K562 (cell line): ENCODE measurements around the gene MAGI3. TPM values are rescaled to one million over a fixed set of nuclear protein-coding genes. Genes with fewer than 3 reads are reported as not detected.

Source experiments
- ATF7 ChIP-seq: fragments of 450-650 bp; IDR thresholded peaks from 2 replicates; pipeline ENCODE4 v1.7.1; 2014; ENCODE audit warnings: mild to moderate bottlenecking, moderate library complexity
- GABPA ChIP-seq: fragments of 200-800 bp; sonication (Bioruptor generic); conservative IDR thresholded peaks from 2 replicates; pipeline ENCODE4 v1.6.1; 2016; ENCODE audit warnings: low read depth, missing genetic modification characterization, missing compliant biosample characterization
- HNRNPK ChIP-seq: fragments of 200-400 bp; formaldehyde crosslinking; IDR thresholded peaks from one replicate; pipeline ENCODE4 v1.6.1; 2018; ENCODE audit warnings: mild to moderate bottlenecking, low read depth, low read length; ENCODE audit not compliant: poor library complexity, severe bottlenecking
- KLF10 ChIP-seq: fragments of 250-450 bp; sonication (Bioruptor Pico); IDR thresholded peaks from 2 replicates; pipeline ENCODE4 v1.6.1; 2021; ENCODE audit warnings: matching md5 sums
- MEF2A ChIP-seq: IDR thresholded peaks from 2 replicates; pipeline ENCODE4 v1.6.1; 2011; ENCODE audit warnings: low read depth, mild to moderate bottlenecking, low read length, moderate library complexity; ENCODE audit not compliant: control insufficient read depth
- MNT ChIP-seq, 2 experiments: fragments of 450-650 bp; conservative IDR thresholded peaks; 2 replicates each; pipeline ENCODE4 v1.6.1; 2017; ENCODE audit warnings: mild to moderate bottlenecking in 2 of 2, moderate library complexity in 2 of 2
- RBM17 ChIP-seq: fragments of 200-400 bp; formaldehyde crosslinking; IDR thresholded peaks from 2 replicates; pipeline ENCODE4 v1.6.1; 2017; ENCODE audit warnings: low read depth, mild to moderate bottlenecking, low read length, borderline replicate concordance
- RERE ChIP-seq: sonication (generic); formaldehyde crosslinking; IDR thresholded peaks from 2 replicates; pipeline ENCODE4 v1.8.0; 2023; ENCODE audit warnings: missing genetic modification reagents, mild to moderate bottlenecking, borderline replicate concordance
- SNRNP70 ChIP-seq: fragments of 200-400 bp; formaldehyde crosslinking; optimal IDR thresholded peaks from 2 replicates; pipeline ENCODE3; 2017; ENCODE audit warnings: low read depth, low read length
- SUPT5H ChIP-seq: fragments of 450-650 bp; IDR thresholded peaks from 2 replicates; pipeline ENCODE4 v1.6.1; 2016
- ZBTB11 ChIP-seq, 3 experiments: fragments of 200-800 bp in 1 of 3; fragments of 250-450 bp in 1 of 3; fragments of 450-650 bp in 1 of 3; sonication (Bioruptor Pico) in 1 of 3; sonication (Bioruptor generic) in 1 of 3; formaldehyde crosslinking in 1 of 3; IDR thresholded peaks; 2 replicates each; pipeline versions ENCODE4 v1.6.1 to v1.8.0; 2016 to 2022; ENCODE audit warnings: mild to moderate bottlenecking in 2 of 3, missing genetic modification characterization in 2 of 3, missing compliant biosample characterization in 1 of 3, moderate library complexity in 1 of 3
- ZNF175 ChIP-seq: fragments of 200-800 bp; sonication (Bioruptor generic); IDR thresholded peaks from 2 replicates; pipeline ENCODE4 v1.6.1; 2016; ENCODE audit warnings: low read depth, mild to moderate bottlenecking, missing genetic modification characterization, missing compliant biosample characterization
- ZNF507 ChIP-seq: conservative IDR thresholded peaks from 2 replicates; pipeline ENCODE4 v1.6.1; 2017; ENCODE audit warnings: missing genetic modification characterization, missing compliant biosample characterization
- ZNF76 ChIP-seq: fragments of 250-450 bp; sonication (Bioruptor Pico); IDR thresholded peaks from 2 replicates; pipeline ENCODE4 v1.4.0; 2020; ENCODE audit warnings: mild to moderate bottlenecking, moderate library complexity, borderline replicate concordance
- polyA plus RNA-seq, 8 experiments: library from polyadenylated mRNA; depleted of rRNA in 4 of 8; stranded (reverse) in 5 of 8; unstranded in 3 of 8; fragments of >200 nt; fragmentation: Nextera tagmentation in 2 of 8; fragmentation: Illumina TruSeq in 1 of 8; extraction: Ambion mirVana in 2 of 8; extraction: Trizol in 1 of 8; gene quantifications; 2 replicates each; pipeline versions ENCODE4 v1.2.1 to v1.2.3, GENCODE V29; 2011 to 2014; ENCODE audit warnings: inconsistent platforms in 1 of 8, missing spikeins in 1 of 8
- total RNA-seq, 7 experiments: library from RNA; depleted of rRNA in 6 of 7; stranded (reverse); fragments of >200 nt in 6 of 7; fragmentation: Illumina TruSeq in 2 of 7; extraction: Trizol in 2 of 7; gene quantifications; 2 replicates each; pipeline versions ENCODE4 v1.2.1 to v1.2.3, GENCODE V29; 2011 to 2021; ENCODE audit warnings: low replicate concordance in 1 of 7

MAGI3 gene
- total and polyA plus RNA-seq, 9 of the 15 experiments (the other 6 are each of a cell fraction or from before 2014, with no cell fraction given) = 1.0 to 8.6 (median 5.5) TPM

DNA sequence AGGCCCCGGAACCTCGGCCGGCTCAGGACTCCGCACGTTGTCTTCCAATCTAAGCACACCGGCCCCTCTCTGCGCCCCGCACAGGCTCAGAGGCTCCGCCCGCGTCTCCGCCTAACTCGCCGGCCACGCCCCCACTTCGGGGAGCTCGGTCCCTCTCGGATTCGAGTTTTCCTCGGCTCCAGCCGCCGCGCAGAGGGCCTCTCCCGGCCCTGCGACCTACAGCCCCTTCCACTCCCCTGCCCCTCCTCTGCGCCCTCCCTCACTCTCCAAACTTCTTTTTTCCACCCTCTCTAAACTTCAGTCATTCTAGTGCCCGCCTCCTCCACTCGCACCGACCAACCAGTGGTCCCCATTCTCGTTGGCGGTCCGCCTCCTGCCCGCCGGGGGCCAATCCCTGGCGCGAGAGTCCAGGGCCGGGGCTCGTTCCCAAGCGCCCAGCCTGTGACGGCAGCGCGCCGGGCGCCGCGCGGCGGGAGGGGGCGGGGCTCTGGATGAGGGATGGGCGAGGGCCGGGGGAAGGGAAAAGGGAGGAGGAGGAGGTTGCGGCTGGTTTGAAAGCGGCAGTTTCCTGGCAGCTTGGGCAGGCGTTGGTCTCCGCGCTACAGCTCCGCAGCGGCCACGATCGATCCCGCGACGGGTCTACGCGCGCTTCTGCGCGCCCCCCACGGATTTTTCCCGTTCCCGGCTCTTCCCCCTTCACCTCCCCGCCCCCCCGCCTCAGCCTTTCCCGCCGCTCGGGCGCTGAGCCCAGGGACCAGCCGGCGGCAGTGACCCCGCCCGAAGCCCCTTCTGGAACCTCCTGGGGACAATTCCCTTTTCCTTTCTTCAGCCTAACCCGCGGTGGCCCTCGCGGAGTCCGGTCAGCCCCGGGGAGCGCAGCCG, at the start of gene MAGI3 (continued):
- peak; percentile 52 for TF ChIP-seq SUPT5H
- TF ChIP-seq HNRNPK = no peak
- TF ChIP-seq RBM17 = no peak
- TF ChIP-seq ZNF507 (tag) = no peak
- peak; percentile 84 for TF ChIP-seq ATF7
- no peak for TF ChIP-seq MEF2A
- no peak for TF ChIP-seq SNRNP70
- no peak for TF ChIP-seq ZBTB11 (CRISPR knock-in tag; IDR thresholded peaks at IDR 0.05)
- TF ChIP-seq RERE = no peak
- no peak for TF ChIP-seq KLF10
- 0 out of 2 replicates have a peak, but pooled peaks have one; percentile 62 for TF ChIP-seq ZNF76 (CRISPR knock-in tag)
- TF ChIP-seq MNT (conservative IDR thresholded peaks at IDR 0.05) = peak in 1 of 2 experiments; percentile 68; a peak in 2 of 4 replicates
- TF ChIP-seq GABPA (tag) = no peak
- no peak for TF ChIP-seq ZNF175 (CRISPR knock-in tag)
